Measurements from ENCODE around the gene ZBTB7C. TPM values are rescaled to one million over a fixed set of nuclear protein-coding genes. Genes with fewer than 3 reads are reported as not detected.

ZBTB7C gene
- total RNA-seq, 4 donors from 2014 or later = 26.0 to 50.6 (median 46.2) TPM

DNA sequence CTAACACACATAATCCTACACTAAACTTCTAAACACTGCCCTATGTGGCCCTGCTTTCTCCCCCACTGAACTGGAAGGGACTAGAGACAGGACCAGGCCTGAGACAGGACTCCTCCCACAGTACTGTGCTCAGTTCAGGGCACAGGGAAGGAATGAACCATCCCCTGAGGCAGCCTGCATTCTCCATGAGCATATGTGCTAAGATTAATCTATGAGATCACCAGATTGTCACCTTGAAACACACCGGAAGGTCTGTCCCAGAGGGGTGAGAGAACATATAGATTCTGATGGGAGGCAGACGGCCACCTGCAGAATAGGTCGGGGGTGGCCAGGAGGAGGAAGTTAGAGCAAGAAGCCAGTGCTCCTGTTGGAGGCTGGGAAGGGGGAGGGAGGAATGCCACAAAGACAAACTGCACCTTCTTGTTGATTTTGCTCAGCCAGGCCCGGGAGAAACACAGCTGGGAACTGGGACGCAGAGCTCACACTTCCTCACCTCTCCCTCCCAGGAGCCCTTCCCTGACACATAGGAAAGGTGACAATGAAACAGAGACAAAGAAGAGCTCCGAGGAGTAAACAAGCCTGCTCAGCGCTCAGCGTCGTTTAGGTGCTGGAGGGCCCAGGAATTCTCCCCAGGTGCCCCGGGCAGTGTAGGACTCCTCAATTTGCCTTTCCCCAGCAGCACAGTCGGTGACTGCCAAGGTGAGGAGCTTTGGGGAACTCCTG, 52.1 kb downstream of the ZBTB7C start:
- Histone ChIP-seq H3K36me3 (no peaks in the 10 kb centered on the region), H3K9me3 (no peaks in the 10 kb centered on the region), H3K27ac (peak overlapping the region; percentile 16), H3K4me1 (peaks cover 19% of the 10 kb centered on the region), H3K27me3 (no peaks in the 10 kb centered on the region), H3K4me3 (no peak overlapping the region)
- TF ChIP-seq POLR2A (IDR thresholded peaks at IDR 0.05) (no peak), POLR2AphosphoS5 (IDR thresholded peaks at IDR 0.05) (no peak)
- TF ChIP-seq, protein P1, sequence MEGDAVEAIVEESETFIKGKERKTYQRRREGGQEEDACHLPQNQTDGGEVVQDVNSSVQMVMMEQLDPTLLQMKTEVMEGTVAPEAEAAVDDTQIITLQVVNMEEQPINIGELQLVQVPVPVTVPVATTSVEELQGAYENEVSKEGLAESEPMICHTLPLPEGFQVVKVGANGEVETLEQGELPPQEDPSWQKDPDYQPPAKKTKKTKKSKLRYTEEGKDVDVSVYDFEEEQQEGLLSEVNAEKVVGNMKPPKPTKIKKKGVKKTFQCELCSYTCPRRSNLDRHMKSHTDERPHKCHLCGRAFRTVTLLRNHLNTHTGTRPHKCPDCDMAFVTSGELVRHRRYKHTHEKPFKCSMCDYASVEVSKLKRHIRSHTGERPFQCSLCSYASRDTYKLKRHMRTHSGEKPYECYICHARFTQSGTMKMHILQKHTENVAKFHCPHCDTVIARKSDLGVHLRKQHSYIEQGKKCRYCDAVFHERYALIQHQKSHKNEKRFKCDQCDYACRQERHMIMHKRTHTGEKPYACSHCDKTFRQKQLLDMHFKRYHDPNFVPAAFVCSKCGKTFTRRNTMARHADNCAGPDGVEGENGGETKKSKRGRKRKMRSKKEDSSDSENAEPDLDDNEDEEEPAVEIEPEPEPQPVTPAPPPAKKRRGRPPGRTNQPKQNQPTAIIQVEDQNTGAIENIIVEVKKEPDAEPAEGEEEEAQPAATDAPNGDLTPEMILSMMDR (IDR thresholded peaks at IDR 0.05) = no peak
- 29% methylated on average over 11 of the region's 11 CpGs for WGBS
- peak in 1 of 2 donors; percentile 54 for DNase-seq (ENCODE audit: low spot score in 2 of 2)

DNA sequence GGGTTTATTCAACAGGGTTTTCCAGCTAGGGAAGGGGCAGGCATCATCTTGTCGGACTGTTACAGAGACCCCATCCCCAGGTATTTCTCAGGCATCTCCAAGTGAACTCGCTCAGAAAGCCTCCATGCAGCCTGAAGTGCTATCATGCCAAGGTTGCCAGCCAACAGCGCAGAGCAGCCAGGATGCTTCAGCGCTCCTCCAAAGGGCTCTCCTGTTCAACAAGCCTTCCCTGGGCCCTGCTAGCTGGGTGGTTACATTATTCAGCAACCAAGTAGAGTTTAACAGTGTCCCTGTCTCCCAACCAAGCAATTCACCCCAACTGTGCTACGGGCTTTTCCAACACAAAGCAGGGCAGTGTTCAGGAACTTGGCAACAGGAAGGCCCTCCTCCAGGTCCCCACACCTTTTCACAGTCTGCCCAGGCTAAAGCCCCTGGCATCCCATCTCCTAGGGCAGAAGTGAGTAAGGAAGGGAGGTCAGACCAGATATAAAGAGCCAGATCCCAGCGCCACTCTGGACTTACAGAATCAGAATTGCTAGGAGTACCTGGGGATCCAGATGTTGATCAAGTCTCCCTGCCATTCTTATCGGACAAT, 52.9 kb downstream of the ZBTB7C start:
- no peak overlapping the region for H3K4me3 ChIP-seq
- H3K27me3 ChIP-seq = no peaks in the 10 kb centered on the region
- no peaks in the 10 kb centered on the region for H3K9me3 ChIP-seq
- TF ChIP-seq POLR2AphosphoS5 (IDR thresholded peaks at IDR 0.05) (no peak), EP300 (IDR thresholded peaks at IDR 0.05) (no peak), POLR2A (IDR thresholded peaks at IDR 0.05) (no peak)
- TF ChIP-seq, protein P1 (IDR thresholded peaks at IDR 0.05) = no peak
- H3K36me3 ChIP-seq = no peaks in the 10 kb centered on the region
- H3K27ac ChIP-seq = peak overlapping the region; percentile 16
- peaks cover 19% of the 10 kb centered on the region for H3K4me1 ChIP-seq
- 82% methylated on average over 3 of the region's 7 CpGs for WGBS
- DNase-seq (ENCODE audit: low spot score in 2 of 2) = peak in 1 of 2 donors; percentile 48

GRCh38 chr18:48355276-48356115, 53.7 kb downstream of the ZBTB7C start:
- DNase-seq (ENCODE audit: low spot score in 2 of 2) = peak; percentile 28 to 65
- H3K27me3 ChIP-seq = no peaks in the 10 kb centered on the region
- H3K27ac ChIP-seq = no peak overlapping the region
- H3K36me3 ChIP-seq = no peaks in the 10 kb centered on the region
- H3K9me3 ChIP-seq = no peaks in the 10 kb centered on the region
- H3K4me3 ChIP-seq = no peak overlapping the region
- 81% methylated on average over 15 of the region's 15 CpGs for WGBS
- H3K4me1 ChIP-seq = peaks cover 19% of the 10 kb centered on the region
- no peak for TF ChIP-seq POLR2AphosphoS5 (IDR thresholded peaks at IDR 0.05)
- TF ChIP-seq, protein P1 (IDR thresholded peaks at IDR 0.05) = no peak
- no peak for TF ChIP-seq EP300 (IDR thresholded peaks at IDR 0.05)
- no peak for TF ChIP-seq POLR2A (IDR thresholded peaks at IDR 0.05)

GRCh38 chr18:48354746-48355260, 54.4 kb downstream of the ZBTB7C start:
- no peaks in the 10 kb centered on the region for H3K9me3 ChIP-seq
- peak; percentile 17 to 44 for DNase-seq (ENCODE audit: low spot score in 2 of 2)
- TF ChIP-seq EP300 (IDR thresholded peaks at IDR 0.05) (no peak), POLR2A (IDR thresholded peaks at IDR 0.05) (no peak), POLR2AphosphoS5 (IDR thresholded peaks at IDR 0.05) (no peak)
- TF ChIP-seq, protein P1 (IDR thresholded peaks at IDR 0.05) = no peak
- no peak overlapping the region for H3K27ac ChIP-seq
- H3K4me3 ChIP-seq = no peak overlapping the region
- WGBS = 66% methylated on average over 4 of the region's 4 CpGs
- no peaks in the 10 kb centered on the region for H3K27me3 ChIP-seq
- no peaks in the 10 kb centered on the region for H3K36me3 ChIP-seq
- H3K4me1 ChIP-seq = peaks cover 19% of the 10 kb centered on the region
